GM21528 (cell line): ENCODE results near the gene SMIM44.
"Not testable (repeated sequence)": the region's sequence is repeated elsewhere in the genome, so short reads cannot be mapped to it uniquely, and the experiment has no call there.

Experiments
- ATAC-seq: cut with Tn5 transposase; IDR thresholded peaks from one replicate; pipeline ENCODE4 v1.9.1; 2021; ENCODE audit warnings: mild to moderate bottlenecking, moderate library complexity; ENCODE audit not compliant: unreplicated experiment, low FRiP score

Gene SMIM44

DNA sequence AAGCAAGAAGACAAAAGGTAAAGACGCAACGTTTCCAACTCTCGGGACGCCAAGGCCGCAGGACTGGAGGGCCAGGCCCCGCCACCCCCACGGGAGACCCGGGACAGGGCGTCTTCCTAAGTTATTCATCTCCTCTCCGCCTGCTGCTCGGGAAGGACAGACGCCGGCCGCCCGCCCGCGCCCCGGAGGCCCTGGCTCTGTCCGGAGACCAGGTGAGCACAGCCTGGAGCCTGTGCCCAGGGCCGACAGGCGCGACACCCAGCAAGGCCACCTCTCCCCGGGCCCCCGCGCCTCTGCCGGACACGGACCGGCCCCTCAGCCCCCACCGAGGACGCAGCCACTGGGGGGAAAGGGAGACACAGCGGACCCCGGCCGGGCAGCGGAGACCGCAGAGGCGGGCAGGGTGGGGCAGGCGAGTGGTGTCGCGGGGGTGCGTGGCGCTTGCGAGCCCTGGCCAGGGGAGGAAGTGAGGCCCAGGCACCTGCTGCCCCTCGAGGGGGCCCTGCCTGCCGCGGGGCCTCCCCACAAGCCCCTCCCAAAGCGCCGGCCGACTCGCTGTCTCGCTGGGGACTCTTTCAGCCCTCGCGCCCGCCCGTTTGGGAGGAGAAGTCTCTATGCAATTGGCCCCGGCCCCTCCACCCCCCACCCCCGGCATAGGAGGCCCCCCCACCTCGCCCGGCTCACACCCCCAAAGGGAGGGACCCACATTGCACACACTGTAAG, 20.1 kb downstream of the SMIM44 start:
- no peak for ATAC-seq

DNA sequence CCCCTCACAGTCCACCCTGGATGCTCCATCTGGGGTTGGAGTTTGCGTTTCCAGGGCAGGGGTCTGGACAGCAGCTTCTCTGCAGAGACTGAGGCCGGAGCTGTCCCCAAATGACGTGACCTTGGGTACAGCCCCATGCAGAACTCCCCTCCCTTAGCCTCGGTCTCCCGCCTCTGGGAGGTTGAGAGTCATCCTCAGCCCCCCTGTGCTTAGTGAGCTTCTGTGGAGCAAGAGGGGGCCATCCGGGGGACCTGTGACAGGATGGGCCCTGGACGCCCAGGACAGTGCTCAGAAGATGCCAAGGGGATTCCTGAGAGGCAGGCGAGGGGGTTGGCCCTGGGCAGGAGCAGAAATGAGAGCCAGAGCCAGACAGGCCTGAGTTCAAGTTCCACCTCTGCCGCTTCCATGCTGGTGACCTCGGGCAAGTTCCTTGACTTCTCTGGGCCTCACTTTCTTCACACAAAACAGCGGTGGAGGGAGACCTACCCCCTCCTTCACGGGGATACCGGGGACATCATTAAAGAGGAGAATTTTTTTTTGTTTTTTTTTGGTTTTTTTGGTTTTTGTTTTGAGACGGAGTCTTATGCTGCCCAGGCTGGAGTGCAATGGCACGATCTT, 23.2 kb downstream of the SMIM44 start:
- no peak for ATAC-seq

DNA sequence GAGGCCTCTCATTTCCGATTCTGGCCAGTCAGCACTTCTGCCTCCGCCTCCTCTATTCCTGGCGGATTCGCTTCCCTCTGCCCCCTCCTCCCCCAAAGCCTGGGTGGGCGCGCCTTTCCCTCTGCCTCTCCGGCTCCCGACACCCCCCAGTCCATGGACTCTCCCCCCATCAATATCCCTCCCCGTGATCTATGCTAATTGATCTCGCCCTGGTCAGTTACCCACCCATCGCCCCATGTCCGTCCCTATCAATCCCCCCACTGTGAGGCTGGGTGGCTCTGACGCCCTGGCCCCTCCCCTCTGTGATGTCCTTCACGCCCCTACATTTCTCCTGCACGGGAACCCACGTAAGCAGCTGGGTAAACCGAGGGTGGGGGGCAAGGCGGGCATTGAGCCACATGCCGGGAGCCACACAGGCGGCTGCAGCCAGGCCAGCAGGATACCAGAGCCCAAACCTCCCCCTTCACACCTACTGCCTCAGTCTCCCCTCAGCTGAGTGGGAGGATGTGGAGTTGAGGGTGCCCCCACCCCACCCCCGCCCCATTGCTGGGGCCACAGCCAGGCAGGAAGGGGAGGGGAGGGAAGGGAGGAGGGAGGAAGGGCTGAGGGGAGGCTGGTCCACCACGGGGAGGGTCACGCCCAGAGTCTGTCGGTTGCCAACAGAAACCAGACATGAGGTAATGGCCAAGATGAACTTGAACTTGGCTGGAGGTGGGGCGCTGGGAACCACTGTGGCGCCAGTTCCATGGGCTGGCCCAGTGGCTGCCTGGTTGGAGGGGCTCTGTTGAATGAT, 24.0 kb downstream of the SMIM44 start:
- ATAC-seq = no peak

DNA sequence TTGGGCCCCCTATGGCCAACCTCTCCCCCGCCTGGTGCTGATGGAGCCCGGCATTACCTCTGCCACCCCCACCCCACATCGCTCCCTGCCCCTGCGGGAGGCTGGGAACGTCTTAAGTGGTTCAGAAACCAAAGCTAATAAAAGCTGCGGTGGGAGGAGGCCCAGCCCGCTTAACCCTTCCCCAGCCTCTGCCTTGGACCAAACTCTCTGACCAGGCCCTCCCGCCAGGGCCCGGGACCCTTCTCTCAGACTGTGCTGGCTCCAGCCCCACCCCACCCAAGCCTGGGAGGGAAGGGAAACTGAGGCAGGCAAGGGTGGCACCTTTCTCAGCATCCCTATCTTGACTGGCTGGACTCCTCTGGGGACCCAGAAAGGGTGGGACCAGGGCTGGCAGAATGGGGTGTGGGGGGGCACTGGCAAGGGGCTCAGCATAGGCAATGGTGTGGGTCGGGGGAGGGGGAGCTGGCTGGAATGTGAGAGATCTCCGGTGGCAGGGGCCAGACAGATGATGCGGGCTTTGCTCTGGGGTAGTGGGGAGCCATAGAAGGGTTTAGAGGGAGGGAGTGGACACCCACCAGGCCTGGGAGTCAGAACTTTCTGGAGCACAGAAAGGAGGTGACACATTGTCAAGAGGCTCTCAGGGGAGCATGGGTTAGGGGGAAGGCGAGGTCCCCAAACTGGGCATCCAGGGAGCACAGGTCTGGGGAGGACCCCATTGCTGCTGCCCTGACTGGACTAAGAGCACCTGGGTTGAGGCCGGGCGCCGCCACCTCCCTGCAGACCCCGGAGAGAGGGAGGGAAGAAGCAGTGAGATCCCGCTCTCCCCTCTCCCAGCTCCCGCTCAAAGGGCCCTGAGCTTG, 24.8 kb downstream of the SMIM44 start:
- ATAC-seq = no peak

DNA sequence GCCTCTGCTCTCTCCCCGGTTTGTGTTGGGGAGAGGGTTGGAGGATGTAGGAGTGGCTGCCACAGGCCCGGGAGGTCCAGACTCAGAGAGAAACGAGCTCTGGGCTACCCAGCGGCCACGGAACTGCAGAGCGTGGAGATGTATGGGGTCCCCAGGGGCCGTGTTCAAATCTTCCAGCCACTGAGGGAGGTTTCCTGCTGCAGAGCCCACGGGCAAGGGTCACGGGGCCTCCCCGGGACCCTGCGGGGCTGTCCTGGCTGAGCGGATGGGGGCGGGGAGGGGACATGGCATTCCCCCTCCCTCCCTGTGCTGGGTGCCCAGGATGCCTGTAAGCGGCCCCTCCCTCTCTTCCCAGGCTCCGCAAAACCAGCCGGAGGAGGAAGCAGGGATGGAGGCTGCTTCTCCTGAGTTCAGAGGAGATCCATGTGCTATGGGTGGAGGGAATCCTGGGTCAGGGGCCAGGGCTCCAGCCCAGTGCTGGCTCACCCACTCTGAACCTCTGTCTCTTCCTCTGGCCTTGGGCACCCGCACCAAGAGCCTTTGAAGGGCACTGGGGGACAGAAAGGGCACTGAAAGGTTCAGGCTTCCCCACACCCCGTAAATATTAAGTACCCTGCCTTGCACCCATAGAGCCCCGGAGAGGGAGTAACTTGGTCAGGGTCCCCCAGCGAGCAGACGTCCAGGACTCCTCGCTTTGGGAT, 25.6 kb downstream of the SMIM44 start:
- ATAC-seq = no peak

DNA sequence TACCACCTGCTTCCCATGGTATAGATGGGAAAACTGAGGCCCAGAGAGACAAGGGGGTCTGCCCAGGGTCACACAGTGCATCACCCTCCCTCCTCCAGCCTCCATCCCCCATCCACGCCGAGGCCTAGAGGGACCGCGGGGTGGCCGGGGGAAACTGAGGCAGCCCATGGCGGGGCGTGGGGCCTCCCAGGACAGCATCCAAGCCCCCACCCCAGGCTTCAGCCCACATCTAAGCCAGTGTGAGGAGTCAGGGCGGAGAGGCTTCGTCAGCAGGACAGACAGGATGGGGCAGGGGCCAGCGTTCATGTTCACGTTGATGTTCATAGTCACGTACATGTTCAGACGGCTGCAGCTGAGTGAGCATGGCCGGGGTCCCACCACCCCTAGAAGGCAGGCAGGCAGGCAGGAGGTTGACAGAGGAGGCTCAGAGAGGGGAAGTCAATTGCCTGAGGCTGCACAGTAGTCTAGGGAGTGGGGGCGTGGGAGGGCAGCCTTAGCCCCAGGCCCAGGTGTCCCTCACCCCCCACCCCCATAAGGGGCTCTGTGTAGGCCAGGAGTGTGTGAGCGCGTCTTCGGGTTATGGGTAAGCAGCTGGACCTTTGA, 26.2 kb downstream of the SMIM44 start:
- no peak for ATAC-seq

DNA sequence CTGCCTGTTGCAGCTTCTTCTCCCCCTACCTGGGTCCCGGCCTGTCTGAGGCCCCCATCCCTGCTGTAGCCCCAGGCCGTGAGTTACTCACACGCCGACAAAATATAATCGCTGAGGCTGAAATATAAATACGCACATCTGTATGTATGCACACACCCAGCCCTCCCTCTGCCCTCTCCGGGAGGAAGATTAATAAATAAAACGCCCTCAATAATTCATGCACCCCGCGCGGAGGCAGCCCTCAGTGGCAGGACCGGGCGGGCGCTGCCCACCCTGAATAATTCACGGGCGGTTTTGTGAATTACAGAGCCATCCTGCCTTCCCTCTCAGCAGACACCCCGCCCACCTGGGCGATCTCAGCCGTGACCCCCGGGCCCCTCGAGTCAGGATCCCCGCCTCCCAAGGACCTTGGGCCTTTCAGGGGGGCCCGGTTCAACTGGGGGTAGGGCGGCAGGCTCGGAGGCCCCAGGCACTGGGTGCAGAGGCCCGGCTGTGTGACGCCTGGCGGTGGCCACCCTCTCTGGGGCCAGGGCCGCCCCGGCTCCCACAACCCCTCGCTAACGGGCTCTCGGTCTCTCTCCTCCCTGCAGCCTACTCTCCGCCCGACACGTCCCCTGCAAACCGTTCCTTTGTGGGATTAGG, 27.2 kb downstream of the SMIM44 start:
- no peak for ATAC-seq

DNA sequence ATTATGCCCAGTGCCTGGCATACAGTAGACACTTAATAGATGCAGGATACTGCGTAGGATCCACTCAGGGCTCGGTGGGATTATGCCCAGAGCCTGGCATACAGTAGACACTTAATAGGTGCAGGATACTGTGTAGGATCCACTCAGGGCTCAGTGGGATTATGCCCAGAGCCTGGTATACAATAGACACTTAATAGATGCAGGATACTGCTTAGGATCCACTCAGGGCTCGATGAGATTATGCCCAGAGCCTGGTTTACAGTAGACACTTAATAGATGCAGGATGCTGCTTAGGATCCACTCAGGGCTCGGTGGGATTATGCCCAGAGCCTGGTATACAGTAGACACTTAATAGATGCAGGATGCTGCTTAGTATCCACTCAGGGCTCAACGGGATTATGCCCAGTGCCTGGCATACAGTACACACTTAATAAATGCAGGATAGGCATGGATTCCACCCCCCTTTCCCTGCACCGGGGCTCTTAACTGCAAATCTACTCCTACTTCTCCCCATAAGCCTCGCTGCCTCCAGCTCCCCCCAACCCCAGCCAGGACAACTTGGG, 27.8 kb downstream of the SMIM44 start:
- ATAC-seq = no peak

DNA sequence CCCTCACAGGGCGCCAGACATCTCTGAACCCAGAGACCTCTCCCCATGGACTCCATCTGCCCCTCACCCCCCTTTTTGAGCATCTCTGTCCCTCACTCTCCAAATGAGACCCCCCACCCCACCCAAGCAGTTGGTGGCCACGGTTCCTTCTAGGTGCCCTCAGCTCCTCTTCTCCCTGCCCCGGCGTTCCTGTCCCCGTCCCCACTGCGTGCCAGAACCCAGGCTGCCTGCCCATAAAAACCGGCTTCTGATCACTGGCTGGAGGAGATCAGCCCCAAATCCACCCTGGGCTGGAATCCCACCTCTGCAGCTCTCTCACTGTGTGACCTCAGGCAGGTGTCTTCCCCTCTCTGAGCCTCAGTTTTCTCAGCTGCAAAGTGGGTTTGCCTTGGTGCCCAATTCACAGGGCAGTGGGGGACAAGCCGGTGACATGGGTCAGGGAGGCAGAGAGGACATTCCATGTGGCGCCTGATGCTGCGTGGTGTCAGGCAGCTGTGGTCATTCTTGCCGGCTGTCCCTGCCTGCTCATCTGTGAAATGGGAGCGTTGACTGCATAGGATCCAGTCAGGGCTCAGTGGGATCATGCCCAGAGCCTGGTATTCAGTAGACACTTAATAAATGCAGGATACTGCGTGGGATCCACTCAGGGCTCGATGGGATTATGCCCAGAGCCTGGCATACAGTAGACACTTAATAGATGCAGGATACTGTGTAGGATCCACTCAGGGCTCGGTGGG, 28.4 kb downstream of the SMIM44 start:
- ATAC-seq = no peak

DNA sequence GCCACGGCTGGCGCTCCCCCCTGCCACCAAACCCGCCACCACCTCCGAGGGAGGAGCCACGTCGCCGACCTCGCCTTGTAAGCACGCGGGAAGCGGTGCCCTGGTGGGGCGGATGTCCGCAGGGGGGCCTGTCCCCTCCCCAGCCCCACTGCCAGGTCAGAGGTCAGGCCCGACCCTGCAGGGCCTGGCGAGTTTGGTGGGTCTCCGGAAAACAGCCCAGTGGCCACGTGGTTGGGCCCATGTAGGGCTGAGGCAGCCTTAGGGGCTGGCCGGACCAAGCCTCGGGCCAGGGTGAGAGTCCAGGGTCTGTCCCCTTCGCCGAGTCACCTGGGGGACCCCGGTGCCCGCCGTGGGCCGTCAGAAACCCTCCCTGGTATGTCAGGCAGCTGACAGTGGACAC, 29.4 kb downstream of the SMIM44 start:
- ATAC-seq = no peak

DNA sequence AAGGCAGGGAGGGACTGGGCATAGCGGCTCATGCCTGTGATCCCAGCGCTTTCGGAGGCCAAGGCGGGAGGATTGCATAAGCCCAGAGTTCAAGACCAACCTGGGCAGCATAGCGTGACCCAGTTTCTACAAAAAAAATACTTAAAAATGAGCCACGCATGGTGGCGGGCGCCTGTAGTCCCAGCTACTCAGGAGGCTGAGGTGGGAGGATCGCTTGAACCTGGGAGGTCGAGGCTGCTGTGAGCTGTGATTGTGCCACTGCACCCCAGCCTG, 30.4 kb downstream of the SMIM44 start:
- not testable (repeated sequence) for ATAC-seq

DNA sequence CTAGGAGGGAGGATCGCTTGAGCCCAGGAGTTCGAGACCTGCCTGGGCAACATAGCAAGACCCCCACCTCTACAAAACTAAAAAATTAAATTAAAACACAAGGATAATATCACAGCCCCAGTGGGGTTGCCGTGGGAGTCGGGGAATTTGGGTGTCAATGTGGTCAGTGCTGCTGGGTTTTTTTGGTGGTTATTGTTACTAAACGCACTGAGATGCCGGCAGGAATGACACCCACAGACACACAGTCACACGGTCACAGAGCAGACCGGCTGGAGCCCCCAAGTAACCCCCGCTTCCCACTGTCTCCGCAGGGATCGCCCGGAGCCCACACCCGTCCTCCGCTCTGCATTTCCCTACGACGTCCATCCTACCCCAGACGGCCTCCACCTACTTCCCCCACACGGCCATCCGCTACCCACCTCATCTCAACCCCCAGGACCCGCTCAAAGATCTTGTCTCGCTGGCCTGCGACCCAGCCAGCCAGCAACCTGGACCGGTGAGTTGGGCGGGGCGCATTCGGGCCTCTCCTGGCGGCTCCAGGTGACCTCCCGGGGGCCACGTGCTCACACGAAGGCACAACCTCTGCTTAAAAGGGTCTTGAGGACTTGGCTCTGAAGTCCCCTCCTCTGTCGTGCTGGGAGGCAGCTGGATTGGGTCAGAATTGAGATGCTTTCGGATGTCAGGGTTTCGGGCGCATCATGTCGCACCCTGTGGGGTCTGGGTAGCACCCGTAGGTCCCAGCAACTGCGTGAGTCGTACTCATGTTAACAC, 30.9 kb downstream of the SMIM44 start:
- no peak for ATAC-seq

DNA sequence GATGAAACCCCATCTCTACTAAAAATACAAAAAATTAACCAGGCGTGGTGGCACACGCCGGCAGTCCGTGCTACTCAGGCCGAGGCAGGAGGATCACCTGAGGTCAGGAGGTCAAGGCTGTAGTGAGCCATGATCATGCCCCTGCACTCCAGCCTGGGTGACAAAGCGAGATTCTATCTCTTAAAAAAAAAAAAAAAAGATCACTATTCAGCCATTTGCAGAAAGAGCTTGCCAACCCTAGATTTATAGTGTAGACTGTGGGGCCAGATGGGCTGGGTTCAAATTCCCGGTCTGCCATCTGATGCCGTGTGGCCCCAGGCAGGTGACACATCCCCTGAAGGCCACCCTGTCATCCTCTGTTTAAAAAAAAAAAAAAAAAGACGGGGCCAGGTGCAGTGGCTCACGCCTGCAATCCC, 31.8 kb downstream of the SMIM44 start:
- no peak for ATAC-seq

DNA sequence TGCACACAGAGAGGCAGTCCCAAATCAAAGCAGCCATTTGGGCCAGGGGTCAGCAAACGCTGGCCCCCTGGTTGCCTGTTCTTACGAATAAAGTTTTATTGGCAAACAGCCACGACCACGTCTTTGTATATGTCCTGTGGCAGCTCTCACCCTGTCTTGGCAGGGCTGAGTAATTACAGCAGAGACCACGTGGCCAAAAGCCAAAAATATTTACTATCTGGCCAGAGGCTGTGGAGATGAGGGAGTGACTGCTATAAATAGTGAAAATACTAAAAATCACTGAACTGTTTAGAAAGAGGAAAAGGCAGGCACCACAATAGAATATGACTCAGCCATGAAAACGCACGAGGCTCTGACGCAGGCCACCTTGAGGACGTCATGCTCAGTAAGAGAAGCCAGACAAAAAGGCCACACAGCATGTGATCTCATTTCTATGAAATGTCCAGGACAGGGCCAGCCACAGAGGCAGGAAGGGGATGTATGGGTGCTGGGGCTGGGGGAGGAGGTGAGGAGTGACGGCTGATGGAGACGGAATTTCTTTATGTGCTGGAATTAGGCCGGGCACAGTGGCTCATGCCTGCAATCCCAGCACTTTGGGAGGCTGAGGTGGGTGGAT, 32.3 kb downstream of the SMIM44 start:
- ATAC-seq = no peak

DNA sequence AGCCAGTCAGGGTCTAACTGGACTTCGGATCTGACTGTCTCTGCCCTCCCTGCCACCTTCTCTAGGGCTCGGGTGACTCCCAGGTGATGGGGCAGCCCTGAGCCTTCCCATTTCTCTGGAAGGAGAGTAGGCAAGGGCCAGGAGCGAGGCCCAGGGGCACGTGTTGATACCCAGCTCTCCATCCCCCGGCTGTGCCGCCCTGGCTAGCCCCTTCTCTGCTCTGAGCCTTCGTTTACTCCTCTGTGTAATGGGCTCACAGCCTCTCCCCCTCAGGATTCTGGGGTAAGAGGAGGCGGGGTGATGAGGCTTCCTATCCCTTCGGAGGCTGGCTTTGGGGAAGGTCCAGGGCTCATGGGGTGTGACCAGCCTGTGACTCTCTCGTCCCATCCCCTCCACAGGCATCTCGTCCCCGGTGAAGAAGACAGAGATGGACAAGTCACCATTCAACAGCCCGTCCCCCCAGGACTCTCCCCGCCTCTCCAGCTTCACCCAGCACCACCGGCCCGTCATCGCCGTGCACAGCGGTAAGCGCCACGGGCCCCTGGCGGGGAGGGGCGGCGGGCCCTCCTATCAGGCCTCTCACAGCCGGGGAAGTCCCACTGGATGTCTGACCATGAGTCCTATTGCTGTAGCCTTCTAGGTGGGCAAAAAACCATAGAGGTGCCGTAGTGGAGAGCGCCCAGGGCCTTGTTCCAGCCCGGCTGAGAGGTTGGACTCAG, 34.5 kb downstream of the SMIM44 start:
- ATAC-seq = no peak

DNA sequence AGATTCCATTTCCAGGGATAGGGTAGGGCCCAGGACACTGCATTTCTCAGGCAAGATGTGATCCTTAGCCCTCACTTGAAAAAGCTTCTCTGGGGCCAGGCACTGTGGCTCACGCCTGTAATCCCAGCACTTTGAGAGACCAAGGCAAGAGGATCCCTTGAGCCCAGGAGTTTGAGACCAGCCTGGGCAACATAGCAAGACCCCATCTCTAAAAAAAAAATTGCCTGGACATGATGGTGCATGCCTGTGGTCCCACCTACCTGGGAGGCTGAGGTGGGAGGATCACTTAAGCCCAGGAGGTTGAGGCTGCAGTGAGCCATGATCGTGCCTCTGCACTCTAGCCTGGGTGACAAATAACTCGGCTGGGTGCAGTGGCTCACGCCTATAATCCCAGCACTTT, 36.6 kb downstream of the SMIM44 start:
- not testable (repeated sequence) for ATAC-seq
